Stromal cell of bone marrow (primary cell): ENCODE measurements around the gene FER.
A peak's percentile ranks its signal among the peaks of the same experiment; 100 is the strongest.
"Not testable (repeated sequence)": the region's sequence is repeated elsewhere in the genome, so short reads cannot be mapped to it uniquely, and the experiment has no call there.

Experiments used
- DNase-seq: peaks from one replicate; pipeline ENCODE4 v3.0.0-alpha.2; 2012; ENCODE audit warnings: low read depth

The FER gene

GRCh38 chr5:108747774-108748400 is at the start of gene FER:
TSS of gene FER (plus strand) at chr5:108747897. CDS start at chr5:108798183, 50,286 bp downstream.
- DNase-seq: peak; percentile 48

GRCh38 chr5:108700388-108700787 is 47.3 kb upstream of the FER start:
- DNase-seq: not testable (repeated sequence)

- no peak for DNase-seq
These were observed 46.8 kb upstream of the FER start for GRCh38 chr5:108700930-108701329.

- DNase-seq: no peak
These were observed 45.2 kb upstream of the FER start for GRCh38 chr5:108702546-108702945.

GRCh38 chr5:108703313-108703712 is 44.4 kb upstream of the FER start:
- no peak for DNase-seq

GRCh38 chr5:108707141-108707540 is 40.6 kb upstream of the FER start:
- no peak for DNase-seq

GRCh38 chr5:108711898-108712297 is 35.8 kb upstream of the FER start:
- DNase-seq: no peak

- no peak for DNase-seq
These were observed 32.3 kb upstream of the FER start for GRCh38 chr5:108715408-108715807.

- no peak for DNase-seq
These were observed 27.3 kb upstream of the FER start for GRCh38 chr5:108720391-108720790.

- DNase-seq: no peak
These were observed 21.1 kb upstream of the FER start for GRCh38 chr5:108726446-108727235.

- no peak for DNase-seq
These were observed 20.5 kb upstream of the FER start for GRCh38 chr5:108727236-108727650.

- peak; percentile 83 for DNase-seq
These were observed 19.8 kb upstream of the FER start for GRCh38 chr5:108727651-108728565.

GRCh38 chr5:108728566-108729241 is 19.0 kb upstream of the FER start:
- no peak for DNase-seq

GRCh38 chr5:108729242-108729615 is 18.5 kb upstream of the FER start:
- no peak for DNase-seq

- DNase-seq: no peak
These were observed 16.9 kb upstream of the FER start for GRCh38 chr5:108730617-108731340.

GRCh38 chr5:108735790-108736189 is 11.9 kb upstream of the FER start:
- no peak for DNase-seq

- no peak for DNase-seq
These were observed 10.8 kb upstream of the FER start for GRCh38 chr5:108736855-108737254.

- no peak for DNase-seq
These were observed 8.3 kb upstream of the FER start for GRCh38 chr5:108739376-108739775.

- DNase-seq: no peak
These were observed 7.8 kb upstream of the FER start for GRCh38 chr5:108739906-108740305.

- DNase-seq: no peak
These were observed 4.4 kb upstream of the FER start for GRCh38 chr5:108743319-108743718.

GRCh38 chr5:108743846-108744245 is 3.9 kb upstream of the FER start:
- no peak for DNase-seq
